ENCODE data around the gene HES4.
"Not testable (repeated sequence)": the region's sequence is repeated elsewhere in the genome, so short reads cannot be mapped to it uniquely, and the experiment has no call there.

HES4 gene

DNA sequence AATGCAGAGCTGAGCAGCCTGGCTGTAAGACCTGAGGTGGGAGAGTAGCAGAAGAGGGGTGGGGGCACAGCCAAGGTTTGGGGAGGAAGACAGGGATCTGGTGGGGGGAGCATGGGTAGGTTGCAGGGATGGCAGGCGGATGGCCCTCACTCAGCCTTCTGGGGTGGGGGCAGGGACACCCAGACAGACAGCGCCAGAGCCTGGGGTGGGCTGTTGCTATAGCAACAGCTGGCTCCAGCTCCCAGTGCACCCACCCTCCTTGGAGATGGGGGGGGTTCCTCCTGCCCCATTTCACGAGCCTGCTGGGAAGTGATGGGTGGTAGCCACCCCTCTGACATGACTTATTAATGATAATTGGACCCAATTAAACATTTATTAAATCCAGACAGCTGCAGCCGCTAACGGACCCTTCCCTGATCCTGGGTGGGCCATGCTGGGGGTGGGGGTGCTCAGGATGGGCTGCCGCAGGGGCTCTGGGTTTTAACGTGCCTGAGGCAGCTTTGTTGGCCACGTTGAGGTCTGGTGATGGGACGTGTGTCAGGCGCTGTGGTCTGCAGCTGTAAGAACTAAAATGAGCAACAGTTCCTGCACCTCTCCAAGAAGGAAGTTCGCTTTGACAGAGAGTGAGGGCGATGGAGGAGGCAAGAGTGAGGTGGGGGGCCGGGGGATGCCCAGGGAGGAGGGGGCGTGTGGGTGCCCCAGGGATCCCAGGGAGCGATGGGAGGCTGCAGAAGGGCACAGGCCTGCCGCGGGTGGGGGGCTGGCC is 39.4 kb upstream of the HES4 start:
- DNase-seq (peak; percentile 31), ATAC-seq (no peak)
- no peaks in the 10 kb centered on the region for H3K36me3 Mint-ChIP-seq (ENCODE audit: low read depth)
- peak overlapping the region; percentile 50 for H3K4me3 Mint-ChIP-seq
- peaks cover 15% of the 10 kb centered on the region for H3K27me3 Mint-ChIP-seq
- H3K27ac Mint-ChIP-seq, result no peak overlapping the region
- H3K9me3 Mint-ChIP-seq, result no peaks in the 10 kb centered on the region
- peaks cover 19% of the 10 kb centered on the region for H3K4me1 Mint-ChIP-seq

DNA sequence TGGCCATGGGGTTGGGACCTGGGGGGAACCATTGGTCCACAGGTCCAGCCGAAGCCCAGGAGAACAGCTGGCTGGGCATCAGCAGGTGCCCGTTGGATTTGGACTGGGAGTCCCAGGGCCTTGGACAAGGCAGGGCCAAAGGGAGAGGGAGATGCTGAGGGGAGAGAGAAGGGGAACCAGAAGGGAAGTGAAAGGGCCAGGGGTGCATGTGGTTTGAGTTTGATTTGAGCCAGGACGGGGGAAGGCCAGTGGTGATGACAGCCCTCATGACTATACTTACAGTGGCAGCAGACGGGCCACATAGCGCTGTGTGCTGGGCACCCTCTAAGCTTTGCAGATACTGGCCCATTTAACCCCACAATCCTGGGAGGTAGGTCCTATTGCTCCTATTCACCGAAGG is 38.8 kb upstream of the HES4 start:
- Mint-ChIP-seq H3K27ac (no peak overlapping the region), H3K36me3 (ENCODE audit: low read depth) (no peaks in the 10 kb centered on the region), H3K27me3 (peaks cover 15% of the 10 kb centered on the region), H3K4me3 (no peak overlapping the region), H3K9me3 (no peaks in the 10 kb centered on the region), H3K4me1 (peaks cover 19% of the 10 kb centered on the region)
- ATAC-seq, result no peak
- no peak for DNase-seq

GRCh38 chr1:1037366-1038327 is 37.8 kb upstream of the HES4 start:
- Mint-ChIP-seq H3K36me3 (ENCODE audit: low read depth) (no peaks in the 10 kb centered on the region), H3K27me3 (peaks cover 15% of the 10 kb centered on the region), H3K4me3 (no peak overlapping the region), H3K4me1 (peaks cover 19% of the 10 kb centered on the region), H3K9me3 (no peaks in the 10 kb centered on the region), H3K27ac (no peak overlapping the region)
- no peak for DNase-seq
- no peak for ATAC-seq

DNA sequence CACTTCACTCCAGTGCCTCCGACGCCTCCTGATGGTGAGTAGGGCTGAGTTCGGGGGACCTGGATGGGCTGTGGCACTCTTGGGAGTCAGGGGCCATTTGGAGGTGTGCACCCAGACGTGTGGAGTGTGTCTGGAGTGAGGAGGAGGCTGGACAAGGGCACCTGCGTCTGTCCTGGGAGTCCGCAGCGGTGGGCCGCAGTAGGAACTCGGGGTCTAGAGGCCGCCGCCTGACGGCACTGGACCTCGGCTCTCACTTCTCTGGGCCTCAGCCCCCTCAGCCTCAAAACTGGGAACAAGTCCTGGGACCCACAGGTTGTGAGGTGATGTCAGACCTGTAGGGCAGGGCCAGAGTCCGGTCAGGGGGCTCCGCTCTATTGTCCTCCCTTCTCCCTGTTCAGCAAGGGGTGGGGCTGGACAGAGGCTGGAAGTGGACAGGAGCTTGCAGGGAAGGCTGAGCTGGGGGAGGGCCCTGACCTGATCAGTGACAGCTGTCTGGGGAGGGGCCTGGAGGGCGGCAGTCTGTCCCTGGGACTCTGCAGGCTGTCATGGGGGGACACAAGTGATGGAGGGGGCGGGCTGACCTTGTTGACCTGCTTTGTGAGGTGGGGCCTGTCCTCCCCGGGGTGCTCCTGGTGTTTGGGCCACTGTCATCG is 35.5 kb upstream of the HES4 start:
- Mint-ChIP-seq H3K36me3 (ENCODE audit: low read depth) (no peaks in the 10 kb centered on the region), H3K27me3 (peaks cover 18% of the 10 kb centered on the region), H3K27ac (no peak overlapping the region), H3K9me3 (no peaks in the 10 kb centered on the region), H3K4me1 (peaks cover 26% of the 10 kb centered on the region), H3K4me3 (no peak overlapping the region)
- no peak for DNase-seq
- no peak for ATAC-seq

GRCh38 chr1:1034439-1034781 is 34.5 kb upstream of the HES4 start:
- no peak for DNase-seq
- Mint-ChIP-seq H3K27ac (no peak overlapping the region), H3K36me3 (ENCODE audit: low read depth) (no peaks in the 10 kb centered on the region), H3K9me3 (no peaks in the 10 kb centered on the region), H3K4me3 (peak overlapping the region; percentile 53), H3K4me1 (peaks cover 19% of the 10 kb centered on the region), H3K27me3 (peaks cover 13% of the 10 kb centered on the region)
- ATAC-seq, result no peak

DNA sequence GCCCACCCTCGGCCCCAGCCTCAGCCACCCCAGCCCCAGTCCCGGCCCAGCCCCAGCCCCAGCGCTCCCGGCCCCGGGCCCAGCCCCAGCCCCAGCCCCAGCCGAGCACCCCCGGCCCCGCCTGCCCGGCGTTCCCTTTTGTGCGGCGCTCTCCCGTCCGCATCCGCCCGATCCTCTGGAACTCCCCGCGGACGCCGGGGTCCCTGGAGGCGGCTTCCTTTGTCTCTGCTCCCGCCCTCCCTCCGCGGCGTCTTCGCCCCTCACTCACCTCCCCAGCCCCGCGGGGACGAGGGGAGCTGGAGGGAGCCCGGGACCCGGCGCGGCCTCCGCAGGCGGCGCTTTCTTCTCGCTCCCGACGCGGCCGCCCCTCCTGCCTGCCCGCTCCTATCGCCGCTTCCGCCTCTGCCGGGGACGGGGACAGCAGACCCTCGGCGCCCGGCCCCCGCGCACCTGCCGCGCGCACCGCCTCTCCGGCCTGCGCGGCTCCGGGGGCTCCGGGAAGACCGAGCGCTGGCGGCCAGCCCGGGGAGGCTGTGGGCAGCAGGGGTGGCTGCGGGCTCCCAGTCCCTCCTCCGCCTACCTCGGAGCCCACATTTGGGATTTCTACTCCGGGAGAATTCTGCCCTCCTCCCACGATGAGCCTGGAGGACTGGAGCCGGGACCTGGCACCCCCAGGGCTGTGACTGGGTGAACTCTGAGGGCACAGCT is 34.0 kb upstream of the HES4 start:
- no peaks in the 10 kb centered on the region for H3K36me3 Mint-ChIP-seq (ENCODE audit: low read depth)
- no peaks in the 10 kb centered on the region for H3K9me3 Mint-ChIP-seq
- H3K4me3 Mint-ChIP-seq, result peak overlapping the region; percentile 53
- H3K4me1 Mint-ChIP-seq, result peaks cover 13% of the 10 kb centered on the region
- H3K27me3 Mint-ChIP-seq, result peaks cover 12% of the 10 kb centered on the region
- H3K27ac Mint-ChIP-seq, result no peak overlapping the region
- peak; percentile 35 for DNase-seq
- no peak for ATAC-seq

DNA sequence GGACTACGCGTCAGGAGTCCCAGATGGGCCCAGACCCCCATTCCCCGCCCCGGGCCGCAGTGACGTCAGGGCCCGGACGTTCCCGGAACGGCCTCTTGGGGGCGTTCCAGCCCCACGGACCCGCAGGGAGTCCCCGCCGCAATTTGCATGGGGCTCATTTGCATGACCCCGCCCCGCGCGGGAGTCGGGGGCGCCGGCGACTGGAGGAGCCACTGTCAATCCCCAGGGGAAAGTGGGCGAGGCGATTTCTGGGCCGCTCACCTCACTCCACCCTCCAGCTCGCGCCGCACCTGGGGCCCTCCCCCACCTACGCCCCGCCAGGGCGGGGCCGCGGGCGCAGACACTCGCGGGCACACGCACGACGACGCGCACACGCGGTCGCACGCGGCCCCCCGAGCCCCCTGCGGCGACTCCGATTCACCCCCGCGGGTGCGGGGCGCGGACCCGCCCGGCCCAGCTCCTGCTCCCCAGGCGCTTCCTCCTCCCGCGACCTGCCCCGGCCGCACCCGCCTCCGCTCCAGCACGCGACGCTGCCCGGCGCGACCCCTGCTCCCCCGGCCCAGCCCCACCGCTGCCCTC is 33.2 kb upstream of the HES4 start:
- Mint-ChIP-seq H3K27ac (no peak overlapping the region), H3K4me3 (no peak overlapping the region), H3K4me1 (peaks cover 7% of the 10 kb centered on the region), H3K9me3 (no peaks in the 10 kb centered on the region), H3K36me3 (ENCODE audit: low read depth) (no peaks in the 10 kb centered on the region), H3K27me3 (peaks cover 8% of the 10 kb centered on the region)
- ATAC-seq, result peak; percentile 95
- peak; percentile 96 for DNase-seq

- no peaks in the 10 kb centered on the region for H3K9me3 Mint-ChIP-seq
- peak overlapping the region; percentile 27 for H3K4me3 Mint-ChIP-seq
- H3K27me3 Mint-ChIP-seq, result peaks cover 8% of the 10 kb centered on the region
- no peak for ATAC-seq
- DNase-seq, result no peak
- H3K4me1 Mint-ChIP-seq, result peaks cover 7% of the 10 kb centered on the region
- no peak overlapping the region for H3K27ac Mint-ChIP-seq
- H3K36me3 Mint-ChIP-seq (ENCODE audit: low read depth), result no peaks in the 10 kb centered on the region
Measured at GRCh38 chr1:1032424-1032823, 32.5 kb upstream of the HES4 start.

- Mint-ChIP-seq H3K9me3 (no peaks in the 10 kb centered on the region), H3K4me1 (peaks cover 7% of the 10 kb centered on the region), H3K27me3 (peaks cover 9% of the 10 kb centered on the region), H3K27ac (no peak overlapping the region), H3K4me3 (peak overlapping the region; percentile 27), H3K36me3 (ENCODE audit: low read depth) (no peaks in the 10 kb centered on the region)
- no peak for ATAC-seq
- no peak for DNase-seq
Measured at GRCh38 chr1:1031659-1032235, 31.9 kb upstream of the HES4 start.

- not testable (repeated sequence) for DNase-seq; H3K27me3 Mint-ChIP-seq; H3K4me3 Mint-ChIP-seq; H3K4me1 Mint-ChIP-seq; H3K36me3 Mint-ChIP-seq (ENCODE audit: low read depth); ATAC-seq; H3K27ac Mint-ChIP-seq; H3K9me3 Mint-ChIP-seq
Measured at GRCh38 chr1:1030867-1031658, 31.2 kb upstream of the HES4 start.

- DNase-seq (no peak), ATAC-seq (no peak)
- no peaks in the 10 kb centered on the region for H3K36me3 Mint-ChIP-seq (ENCODE audit: low read depth)
- H3K4me1 Mint-ChIP-seq, result peaks cover 7% of the 10 kb centered on the region
- no peaks in the 10 kb centered on the region for H3K9me3 Mint-ChIP-seq
- H3K27me3 Mint-ChIP-seq, result peaks cover 4% of the 10 kb centered on the region
- H3K4me3 Mint-ChIP-seq, result no peak overlapping the region
- H3K27ac Mint-ChIP-seq, result no peak overlapping the region
Measured at GRCh38 chr1:1027791-1028190, 27.9 kb upstream of the HES4 start.

DNA sequence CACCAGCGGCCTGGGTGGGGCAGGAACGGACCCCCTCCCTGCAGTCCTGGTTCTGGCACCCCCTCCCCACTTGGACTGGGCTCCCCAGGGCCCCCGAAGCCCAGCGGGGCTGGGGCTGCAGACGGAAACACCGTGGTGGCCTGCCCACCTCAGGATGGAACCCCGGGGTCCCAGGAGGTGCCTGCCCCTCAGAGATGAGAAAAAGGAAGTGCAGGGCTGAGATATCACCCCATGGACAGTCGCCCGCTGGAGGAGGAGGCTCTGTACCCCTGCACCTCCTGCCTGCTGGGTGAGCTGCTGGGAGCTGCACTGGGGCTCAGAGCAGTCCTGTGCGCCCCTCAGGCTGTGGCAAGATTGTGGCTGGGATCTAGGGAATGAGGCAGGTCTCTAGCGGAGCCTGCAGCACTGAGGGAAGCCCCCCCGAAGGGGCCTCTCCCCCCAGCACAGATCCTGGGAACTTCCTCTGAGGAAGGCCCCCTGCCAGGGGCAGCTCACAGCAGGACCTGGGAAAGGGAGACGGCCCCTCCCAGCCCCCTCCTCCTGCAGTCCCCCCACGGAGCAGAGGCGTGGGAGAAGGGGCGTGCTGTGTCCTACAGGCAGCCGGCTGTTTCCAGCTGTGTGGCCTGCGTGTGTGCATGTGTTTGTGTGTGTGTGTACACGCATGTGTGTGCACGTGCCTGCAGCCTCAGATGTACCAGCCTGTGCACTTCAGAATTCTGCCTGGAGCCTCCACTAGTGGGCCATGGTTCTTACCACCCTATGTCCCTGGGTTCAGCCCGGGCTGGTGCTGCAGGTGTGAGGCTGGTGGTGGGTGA is 26.9 kb upstream of the HES4 start:
- H3K27me3 Mint-ChIP-seq, result peaks cover 1% of the 10 kb centered on the region
- H3K9me3 Mint-ChIP-seq, result no peaks in the 10 kb centered on the region
- DNase-seq (no peak), ATAC-seq (no peak)
- no peak overlapping the region for H3K4me3 Mint-ChIP-seq
- H3K27ac Mint-ChIP-seq, result no peak overlapping the region
- H3K36me3 Mint-ChIP-seq (ENCODE audit: low read depth), result no peaks in the 10 kb centered on the region
- H3K4me1 Mint-ChIP-seq, result peaks cover 4% of the 10 kb centered on the region
